Articular chondrocyte of knee joint (primary cell): ENCODE data around the gene AADACL2. TPM values are rescaled to one million over a fixed set of nuclear protein-coding genes. Genes with fewer than 3 reads are reported as not detected.

Source experiments
- total RNA-seq: library from RNA; depleted of rRNA; stranded (reverse); fragments of >200 nt; gene quantifications from 2 replicates; pipeline ENCODE4 v1.2.3, GENCODE V29; 2012

AADACL2 gene
- total RNA-seq, result not detected in 2 replicates

GRCh38 chr3:151733613-151734012 lies at the start of gene AADACL2:
TSS of gene AADACL2 (plus strand) at chr3:151733927. CDS start at chr3:151734036, 109 bp downstream.

Other genes with a start within 250 kb of the AADACL2 start
- gene AADAC, start 80.2 kb downstream of the AADACL2 start, total RNA-seq, result not detected in 2 replicates
- under 0.01 TPM in 1 of 2 replicates, not detected in the other for gene SUCNR1, start 139.7 kb downstream of the AADACL2 start, total RNA-seq